ENCODE results near the gene VAPB. TPM values are rescaled to one million over a fixed set of nuclear protein-coding genes. Genes with fewer than 3 reads are reported as not detected.

Gene VAPB
- total RNA-seq, 1 donor from 2014 or later, result 61.5 TPM

- FAIRE-seq, result no peak
These were observed 39.3 kb downstream of the VAPB start for GRCh38 chr20:58428364-58428763.

GRCh38 chr20:58429303-58429702 is 40.3 kb downstream of the VAPB start:
- H3K9me3 Mint-ChIP-seq (ENCODE audit: unreplicated experiment), result no peaks in the 10 kb centered on the region
- H3K4me2 ChIP-seq (ENCODE audit: low read length), result no peak overlapping the region
- no peak overlapping the region for H3K4me3 ChIP-seq (ENCODE audit: insufficient read depth, low read depth, low read length)
- no peak overlapping the region for H3K9ac ChIP-seq (ENCODE audit: low read length)
- no peak overlapping the region for H2AFZ ChIP-seq (ENCODE audit: low read depth, low read length)
- no peaks in the 10 kb centered on the region for H3K36me3 ChIP-seq (ENCODE audit: insufficient read depth, low read length)
- TF ChIP-seq CTCF (IDR thresholded peaks at IDR 0.05; ENCODE audit: insufficient read depth, low read depth, low read length), result no peak
- peaks cover 12% of the 10 kb centered on the region for H3K36me3 Mint-ChIP-seq (ENCODE audit: low read depth, unreplicated experiment)
- H3K27ac Mint-ChIP-seq (ENCODE audit: unreplicated experiment), result no peak overlapping the region
- no peak overlapping the region for H3K4me3 Mint-ChIP-seq (ENCODE audit: unreplicated experiment)
- FAIRE-seq (no peak), DNase-seq (ENCODE audit: low read depth) (no peak)
- H4K20me1 ChIP-seq (ENCODE audit: insufficient read depth, low read length), result peaks cover 83% of the 10 kb centered on the region
- H3K9me3 ChIP-seq (ENCODE audit: insufficient read depth, low read depth, low read length), result no peaks in the 10 kb centered on the region
- no peaks in the 10 kb centered on the region for H3K27me3 ChIP-seq (ENCODE audit: insufficient read depth, low read length)
- H3K79me2 ChIP-seq (ENCODE audit: insufficient read depth, low read length), result peaks cover 95% of the 10 kb centered on the region
- no peaks in the 10 kb centered on the region for H3K27me3 Mint-ChIP-seq (ENCODE audit: low read depth, unreplicated experiment)
- peaks cover 14% of the 10 kb centered on the region for H3K4me1 Mint-ChIP-seq (ENCODE audit: low read depth, unreplicated experiment)
- H3K27ac ChIP-seq (ENCODE audit: low read depth, low read length), result no peak overlapping the region
- peaks cover 4% of the 10 kb centered on the region for H3K4me1 ChIP-seq (ENCODE audit: insufficient read depth, low read length)

More at GRCh38 chr20:58428364-58428763, 39.3 kb downstream of the VAPB start:
- Histone ChIP-seq H3K4me3 (ENCODE audit: insufficient read depth, low read depth, low read length) (no peak overlapping the region), H3K27me3 (ENCODE audit: insufficient read depth, low read length) (no peaks in the 10 kb centered on the region), H3K36me3 (ENCODE audit: insufficient read depth, low read length) (no peaks in the 10 kb centered on the region), H3K9ac (ENCODE audit: low read length) (no peak overlapping the region), H3K9me3 (ENCODE audit: insufficient read depth, low read depth, low read length) (no peaks in the 10 kb centered on the region), H3K27ac (ENCODE audit: low read depth, low read length) (no peak overlapping the region), H4K20me1 (ENCODE audit: insufficient read depth, low read length) (peaks cover 81% of the 10 kb centered on the region), H3K4me1 (ENCODE audit: insufficient read depth, low read length) (no peaks in the 10 kb centered on the region), H2AFZ (ENCODE audit: low read depth, low read length) (no peak overlapping the region), H3K4me2 (ENCODE audit: low read length) (no peak overlapping the region), H3K79me2 (ENCODE audit: insufficient read depth, low read length) (peaks cover 94% of the 10 kb centered on the region)
- peaks cover 5% of the 10 kb centered on the region for H3K4me1 Mint-ChIP-seq (ENCODE audit: low read depth, unreplicated experiment)
- no peaks in the 10 kb centered on the region for H3K27me3 Mint-ChIP-seq (ENCODE audit: low read depth, unreplicated experiment)
- no peaks in the 10 kb centered on the region for H3K9me3 Mint-ChIP-seq (ENCODE audit: unreplicated experiment)
- peaks cover 12% of the 10 kb centered on the region for H3K36me3 Mint-ChIP-seq (ENCODE audit: low read depth, unreplicated experiment)
- H3K4me3 Mint-ChIP-seq (ENCODE audit: unreplicated experiment), result no peak overlapping the region
- H3K27ac Mint-ChIP-seq (ENCODE audit: unreplicated experiment), result no peak overlapping the region
- TF ChIP-seq EZH2 (IDR thresholded peaks at IDR 0.05; ENCODE audit: insufficient read depth, low read length) (no peak), CTCF (IDR thresholded peaks at IDR 0.05; ENCODE audit: insufficient read depth, low read depth, low read length) (no peak)
- DNase-seq (ENCODE audit: low read depth), result no peak

- Histone ChIP-seq H3K9me3 (ENCODE audit: insufficient read depth, low read depth, low read length) (no peaks in the 10 kb centered on the region), H3K36me3 (ENCODE audit: insufficient read depth, low read length) (no peaks in the 10 kb centered on the region), H3K27ac (ENCODE audit: low read depth, low read length) (no peak overlapping the region), H3K79me2 (ENCODE audit: insufficient read depth, low read length) (peaks cover 95% of the 10 kb centered on the region), H3K4me2 (ENCODE audit: low read length) (no peak overlapping the region), H2AFZ (ENCODE audit: low read depth, low read length) (no peak overlapping the region), H3K27me3 (ENCODE audit: insufficient read depth, low read length) (no peaks in the 10 kb centered on the region), H3K9ac (ENCODE audit: low read length) (no peak overlapping the region), H4K20me1 (ENCODE audit: insufficient read depth, low read length) (peaks cover 81% of the 10 kb centered on the region), H3K4me1 (ENCODE audit: insufficient read depth, low read length) (peaks cover 4% of the 10 kb centered on the region), H3K4me3 (ENCODE audit: insufficient read depth, low read depth, low read length) (no peak overlapping the region)
- FAIRE-seq (no peak), DNase-seq (ENCODE audit: low read depth) (peak; percentile 21)
- H3K36me3 Mint-ChIP-seq (ENCODE audit: low read depth, unreplicated experiment), result peaks cover 12% of the 10 kb centered on the region
- H3K4me3 Mint-ChIP-seq (ENCODE audit: unreplicated experiment), result no peak overlapping the region
- TF ChIP-seq CTCF (IDR thresholded peaks at IDR 0.05; ENCODE audit: insufficient read depth, low read depth, low read length) (no peak), EZH2 (IDR thresholded peaks at IDR 0.05; ENCODE audit: insufficient read depth, low read length) (no peak)
- H3K9me3 Mint-ChIP-seq (ENCODE audit: unreplicated experiment), result no peaks in the 10 kb centered on the region
- H3K27me3 Mint-ChIP-seq (ENCODE audit: low read depth, unreplicated experiment), result no peaks in the 10 kb centered on the region
- H3K4me1 Mint-ChIP-seq (ENCODE audit: low read depth, unreplicated experiment), result peaks cover 11% of the 10 kb centered on the region
- no peak overlapping the region for H3K27ac Mint-ChIP-seq (ENCODE audit: unreplicated experiment)
These were observed 42.1 kb downstream of the VAPB start for GRCh38 chr20:58431134-58431533.
